ENCODE data around the gene ALK.

The ALK gene

GRCh38 chr2:29902356-29902755, 19.0 kb downstream of the ALK start:
- no peak for DNase-seq (ENCODE audit: low read depth)

- no peak for DNase-seq (ENCODE audit: low read depth)
Observed at GRCh38 chr2:29900971-29901633, 20.3 kb downstream of the ALK start.

- DNase-seq (ENCODE audit: low read depth), result no peak
Observed at GRCh38 chr2:29898999-29899398, 22.4 kb downstream of the ALK start.

GRCh38 chr2:29894822-29895614, 26.4 kb downstream of the ALK start:
- DNase-seq (ENCODE audit: low read depth), result no peak

- no peak for DNase-seq (ENCODE audit: low read depth)
Observed at GRCh38 chr2:29892585-29893259, 28.7 kb downstream of the ALK start.

GRCh38 chr2:29881089-29881730, 40.2 kb downstream of the ALK start:
- DNase-seq (ENCODE audit: low read depth), result no peak

GRCh38 chr2:29880084-29880483, 41.3 kb downstream of the ALK start:
- DNase-seq (ENCODE audit: low read depth), result no peak

- no peak for DNase-seq (ENCODE audit: low read depth)
Observed at GRCh38 chr2:29879456-29879855, 41.9 kb downstream of the ALK start.

GRCh38 chr2:29878898-29879297, 42.5 kb downstream of the ALK start:
- no peak for DNase-seq (ENCODE audit: low read depth)

- no peak for DNase-seq (ENCODE audit: low read depth)
Observed at GRCh38 chr2:29876374-29876773, 45.0 kb downstream of the ALK start.

- DNase-seq (ENCODE audit: low read depth), result no peak
Observed at GRCh38 chr2:29874745-29875144, 46.6 kb downstream of the ALK start.

GRCh38 chr2:29872870-29873269, 48.5 kb downstream of the ALK start:
- DNase-seq (ENCODE audit: low read depth), result no peak

GRCh38 chr2:29871541-29871940, 49.8 kb downstream of the ALK start:
- no peak for DNase-seq (ENCODE audit: low read depth)

- DNase-seq (ENCODE audit: low read depth), result no peak
Observed at GRCh38 chr2:29865512-29865911, 55.9 kb downstream of the ALK start.

- no peak for DNase-seq (ENCODE audit: low read depth)
Observed at GRCh38 chr2:29864988-29865387, 56.4 kb downstream of the ALK start.

GRCh38 chr2:29855924-29856639, 65.3 kb downstream of the ALK start:
- no peak for DNase-seq (ENCODE audit: low read depth)

GRCh38 chr2:29850794-29851193, 70.6 kb downstream of the ALK start:
- no peak for DNase-seq (ENCODE audit: low read depth)

- no peak for DNase-seq (ENCODE audit: low read depth)
Observed at GRCh38 chr2:29848566-29849310, 72.6 kb downstream of the ALK start.

GRCh38 chr2:29847886-29848285, 73.5 kb downstream of the ALK start:
- no peak for DNase-seq (ENCODE audit: low read depth)

GRCh38 chr2:29844713-29845326, 76.6 kb downstream of the ALK start:
- DNase-seq (ENCODE audit: low read depth), result no peak

Data from fibroblast of gingiva (primary cell).